Right atrium auricular region (tissue), 2 donors: ENCODE measurements around the gene LRRC25. TPM values are rescaled to one million over a fixed set of nuclear protein-coding genes. Genes with fewer than 3 reads are reported as not detected.

Experiments
- DNase-seq: peaks from one replicate; pipeline ENCODE4 v3.0.0-alpha.2; 2019; ENCODE audit warnings: low spot score
- H3K27ac ChIP-seq, 2 donors: fragments of 200-600 bp; sonication (generic); 1 replicate in 1 of 2; 2 replicates in 1 of 2; pipeline ENCODE4 v1.5.1; 2016 to 2019
- H3K27me3 ChIP-seq, 2 donors: fragments of 200-600 bp; sonication (generic); one replicate each; pipeline versions ENCODE4 v1.5.1 to v1.6.0; 2017 to 2019
- H3K36me3 ChIP-seq: fragments of 200-600 bp; sonication (generic); one replicate; pipeline ENCODE4 v1.5.1; 2016
- H3K4me1 ChIP-seq, 2 donors: fragments of 200-600 bp; sonication (generic); one replicate each; pipeline versions ENCODE4 v1.5.1 to v1.6.0; 2017 to 2019
- H3K4me3 ChIP-seq, 2 donors: fragments of 200-600 bp; sonication (generic); 1 replicate in 1 of 2; 2 replicates in 1 of 2; pipeline ENCODE4 v1.5.1; 2017 to 2019; ENCODE audit warnings: mild to moderate bottlenecking in 1 of 2, moderate library complexity in 1 of 2
- H3K9me3 ChIP-seq, 2 donors: fragments of 200-600 bp; sonication (generic); one replicate each; pipeline ENCODE4 v1.5.1; 2019
- total RNA-seq, 2 donors: library from RNA; depleted of rRNA; stranded (reverse); fragments of >200 nt; gene quantifications; one replicate each; pipeline ENCODE4 v1.1.0, GENCODE V29; 2016
- TF ChIP-seq, protein P1 (sequence below), 2 donors: fragments of 200-600 bp; sonication (generic); IDR thresholded peaks; one replicate each; pipeline ENCODE4 v1.5.1; 2019; ENCODE audit warnings: antibody characterized with exemption in 2 of 2

LRRC25 gene
- total RNA-seq, 2 donors from 2014 or later: 2.6 to 6.8 TPM

DNA sequence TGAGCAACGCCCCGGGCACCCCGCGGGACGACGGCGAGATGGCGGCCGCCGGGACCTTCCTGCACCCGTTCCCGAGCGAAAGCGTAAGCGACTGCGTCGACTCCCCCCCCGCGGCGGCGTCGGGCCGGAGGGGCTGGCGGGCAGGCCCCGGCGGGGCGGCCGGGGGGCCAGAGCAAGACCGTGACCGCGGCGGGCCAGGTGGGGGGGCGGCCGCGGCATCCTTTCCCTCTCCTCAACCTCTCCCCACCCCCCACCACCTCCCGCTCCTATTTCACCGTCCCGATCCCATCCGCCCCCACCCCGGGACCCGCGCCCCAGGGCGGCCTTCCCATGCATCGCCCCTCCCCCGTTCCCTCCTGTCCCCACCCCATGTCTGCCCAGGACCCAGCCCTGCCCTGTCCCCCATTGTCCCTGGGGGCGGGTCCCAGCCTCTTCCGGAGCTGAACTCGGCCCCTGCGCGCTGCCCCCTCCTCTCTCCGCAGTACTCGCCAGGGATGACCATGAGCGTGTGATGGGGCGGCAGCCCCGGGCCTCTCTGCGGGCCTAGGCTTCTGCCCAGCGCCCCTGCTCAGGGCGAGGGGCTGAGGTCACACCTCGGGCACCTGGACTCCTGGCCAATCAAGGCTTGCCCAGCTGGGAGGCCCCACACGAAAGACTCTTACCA is 36.4 kb upstream of the LRRC25 start:
- peak overlapping the region; percentile 60 to 72 for H3K27ac ChIP-seq
- no peak for DNase-seq
- TF ChIP-seq, protein P1, sequence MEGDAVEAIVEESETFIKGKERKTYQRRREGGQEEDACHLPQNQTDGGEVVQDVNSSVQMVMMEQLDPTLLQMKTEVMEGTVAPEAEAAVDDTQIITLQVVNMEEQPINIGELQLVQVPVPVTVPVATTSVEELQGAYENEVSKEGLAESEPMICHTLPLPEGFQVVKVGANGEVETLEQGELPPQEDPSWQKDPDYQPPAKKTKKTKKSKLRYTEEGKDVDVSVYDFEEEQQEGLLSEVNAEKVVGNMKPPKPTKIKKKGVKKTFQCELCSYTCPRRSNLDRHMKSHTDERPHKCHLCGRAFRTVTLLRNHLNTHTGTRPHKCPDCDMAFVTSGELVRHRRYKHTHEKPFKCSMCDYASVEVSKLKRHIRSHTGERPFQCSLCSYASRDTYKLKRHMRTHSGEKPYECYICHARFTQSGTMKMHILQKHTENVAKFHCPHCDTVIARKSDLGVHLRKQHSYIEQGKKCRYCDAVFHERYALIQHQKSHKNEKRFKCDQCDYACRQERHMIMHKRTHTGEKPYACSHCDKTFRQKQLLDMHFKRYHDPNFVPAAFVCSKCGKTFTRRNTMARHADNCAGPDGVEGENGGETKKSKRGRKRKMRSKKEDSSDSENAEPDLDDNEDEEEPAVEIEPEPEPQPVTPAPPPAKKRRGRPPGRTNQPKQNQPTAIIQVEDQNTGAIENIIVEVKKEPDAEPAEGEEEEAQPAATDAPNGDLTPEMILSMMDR (IDR thresholded peaks at IDR 0.05): no peak
- no peaks in the 10 kb centered on the region for H3K36me3 ChIP-seq
- H3K9me3 ChIP-seq: no peaks in the 10 kb centered on the region
- peak overlapping the region; percentile 36 to 59 for H3K4me3 ChIP-seq
- H3K4me1 ChIP-seq: peaks cover 0 to 60% of the 10 kb centered on the region in 2 donors
- no peaks in the 10 kb centered on the region for H3K27me3 ChIP-seq

DNA sequence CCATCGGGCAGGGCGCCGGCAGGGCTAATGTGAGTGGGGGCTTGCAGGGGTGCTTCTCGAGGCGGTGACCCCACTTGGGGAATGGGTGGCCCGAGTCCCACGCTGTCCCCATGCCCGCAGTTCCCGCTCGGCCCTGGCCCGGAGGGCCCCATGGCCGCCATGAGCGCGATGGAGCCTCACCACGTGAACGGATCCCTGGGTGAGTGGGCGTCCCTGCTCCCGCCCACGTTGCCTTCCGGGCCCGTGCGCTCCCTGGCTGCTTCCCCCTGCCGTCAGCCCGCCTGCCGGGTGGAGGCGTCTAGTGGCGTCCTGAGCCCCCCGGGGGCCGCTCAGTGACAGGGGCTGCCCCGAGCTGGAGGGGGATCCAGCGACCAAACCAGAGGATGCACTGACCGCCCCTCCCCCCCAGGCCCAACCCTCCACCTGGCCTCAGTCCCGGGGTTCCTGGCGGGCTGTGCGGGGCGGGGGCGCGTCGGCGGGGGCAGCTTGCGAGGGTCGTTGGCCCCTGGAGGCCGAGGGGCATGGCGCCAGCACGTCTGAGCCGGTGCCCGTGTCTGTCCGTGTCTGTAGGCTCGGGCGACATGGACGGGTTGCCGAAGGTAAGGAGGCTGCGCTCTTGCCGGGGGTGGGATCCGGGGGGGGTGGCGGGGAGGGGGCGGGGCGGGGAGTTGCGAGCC is 35.7 kb upstream of the LRRC25 start:
- peaks cover 0 to 60% of the 10 kb centered on the region in 2 donors for H3K4me1 ChIP-seq
- no peak for DNase-seq
- no peaks in the 10 kb centered on the region for H3K9me3 ChIP-seq
- H3K27me3 ChIP-seq: no peaks in the 10 kb centered on the region
- TF ChIP-seq, protein P1 (IDR thresholded peaks at IDR 0.05): no peak
- H3K27ac ChIP-seq: peak overlapping the region; percentile 60 to 72
- no peaks in the 10 kb centered on the region for H3K36me3 ChIP-seq
- H3K4me3 ChIP-seq: peak overlapping the region; percentile 36 to 59

DNA sequence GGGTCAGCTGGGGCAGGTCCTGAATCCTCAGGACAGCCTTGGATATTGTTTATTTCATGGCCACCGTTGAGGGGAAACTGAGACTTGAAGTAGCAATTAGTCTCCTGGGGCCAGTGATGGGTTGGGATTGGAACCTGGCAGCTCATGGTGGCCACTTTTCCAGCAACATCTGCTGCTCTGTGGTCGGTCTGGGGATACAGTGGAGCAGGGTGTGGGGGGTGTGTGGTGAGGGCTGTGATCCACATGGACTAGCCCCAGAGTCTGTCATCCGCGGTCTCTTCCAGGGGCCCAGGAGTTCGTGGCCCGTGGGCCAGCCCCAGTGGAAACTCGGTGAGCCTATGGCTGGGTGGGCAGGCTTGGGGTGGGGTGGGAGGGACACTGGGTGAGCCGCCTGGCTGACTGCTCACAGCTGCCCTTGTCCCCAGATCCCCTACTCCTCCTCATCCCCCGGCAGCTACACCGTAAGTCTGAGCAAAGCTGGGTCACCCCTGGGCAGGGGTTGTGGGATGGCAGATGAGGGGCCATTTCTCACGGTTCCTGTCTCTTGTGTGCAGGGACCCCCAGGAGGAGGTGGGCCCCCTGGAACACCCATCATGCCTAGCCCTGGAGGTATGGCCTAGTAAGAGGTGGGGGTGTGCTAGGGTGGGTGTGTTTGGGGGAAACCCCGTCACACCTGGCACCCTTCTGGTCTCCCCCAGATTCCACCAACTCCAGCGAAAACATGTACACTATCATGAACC is 35.0 kb upstream of the LRRC25 start:
- Histone ChIP-seq H3K27ac (peak overlapping the region; percentile 60 to 72), H3K4me3 (peak overlapping the region; percentile 36 to 59), H3K4me1 (peaks cover 0 to 54% of the 10 kb centered on the region in 2 donors), H3K36me3 (no peaks in the 10 kb centered on the region), H3K9me3 (no peaks in the 10 kb centered on the region), H3K27me3 (no peaks in the 10 kb centered on the region)
- DNase-seq: no peak
- TF ChIP-seq, protein P1 (IDR thresholded peaks at IDR 0.05): no peak

DNA sequence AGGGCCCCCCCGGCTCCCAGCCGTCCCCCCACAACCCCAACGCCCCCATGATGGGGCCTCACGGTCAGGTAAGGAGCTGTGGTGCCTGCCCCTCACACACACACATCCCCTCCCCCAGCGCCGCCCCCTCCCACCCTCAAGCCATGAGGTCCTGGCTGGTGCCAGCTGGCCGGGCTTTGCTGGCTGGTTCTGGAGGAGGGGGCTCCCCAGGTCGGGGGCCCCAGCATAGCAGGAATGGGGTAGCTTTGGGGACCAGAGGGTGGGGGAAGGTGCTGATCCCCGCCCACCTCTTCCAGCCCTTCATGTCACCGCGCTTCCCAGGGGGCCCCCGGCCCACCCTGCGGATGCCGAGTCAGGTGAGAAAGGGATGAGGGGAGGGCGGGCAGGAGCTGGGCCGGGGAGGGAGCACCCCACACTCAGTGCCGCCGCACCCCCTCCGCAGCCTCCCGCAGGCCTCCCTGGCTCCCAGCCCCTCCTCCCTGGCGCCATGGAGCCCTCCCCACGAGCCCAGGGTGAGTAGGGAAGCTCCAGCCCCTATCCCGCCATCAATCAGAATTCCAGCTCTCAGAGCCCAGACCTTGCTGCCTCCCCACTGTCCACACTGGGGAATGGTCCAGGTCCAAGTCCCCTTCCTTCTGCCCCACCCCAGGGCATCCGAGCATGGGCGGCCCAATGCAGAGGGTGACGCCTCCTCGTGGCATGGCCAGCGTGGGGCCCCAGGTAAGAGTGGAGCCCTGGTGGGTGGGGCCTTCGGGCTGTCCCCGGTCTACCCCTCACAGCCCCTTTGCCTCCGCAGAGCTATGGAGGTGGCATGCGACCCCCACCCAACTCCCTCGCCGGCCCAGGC is 34.2 kb upstream of the LRRC25 start:
- Histone ChIP-seq H3K4me1 (peaks cover 0 to 52% of the 10 kb centered on the region in 2 donors), H3K27ac (no peak overlapping the region), H3K9me3 (no peaks in the 10 kb centered on the region), H3K27me3 (no peaks in the 10 kb centered on the region), H3K36me3 (no peaks in the 10 kb centered on the region), H3K4me3 (no peak overlapping the region)
- TF ChIP-seq, protein P1 (IDR thresholded peaks at IDR 0.05): no peak
- no peak for DNase-seq

DNA sequence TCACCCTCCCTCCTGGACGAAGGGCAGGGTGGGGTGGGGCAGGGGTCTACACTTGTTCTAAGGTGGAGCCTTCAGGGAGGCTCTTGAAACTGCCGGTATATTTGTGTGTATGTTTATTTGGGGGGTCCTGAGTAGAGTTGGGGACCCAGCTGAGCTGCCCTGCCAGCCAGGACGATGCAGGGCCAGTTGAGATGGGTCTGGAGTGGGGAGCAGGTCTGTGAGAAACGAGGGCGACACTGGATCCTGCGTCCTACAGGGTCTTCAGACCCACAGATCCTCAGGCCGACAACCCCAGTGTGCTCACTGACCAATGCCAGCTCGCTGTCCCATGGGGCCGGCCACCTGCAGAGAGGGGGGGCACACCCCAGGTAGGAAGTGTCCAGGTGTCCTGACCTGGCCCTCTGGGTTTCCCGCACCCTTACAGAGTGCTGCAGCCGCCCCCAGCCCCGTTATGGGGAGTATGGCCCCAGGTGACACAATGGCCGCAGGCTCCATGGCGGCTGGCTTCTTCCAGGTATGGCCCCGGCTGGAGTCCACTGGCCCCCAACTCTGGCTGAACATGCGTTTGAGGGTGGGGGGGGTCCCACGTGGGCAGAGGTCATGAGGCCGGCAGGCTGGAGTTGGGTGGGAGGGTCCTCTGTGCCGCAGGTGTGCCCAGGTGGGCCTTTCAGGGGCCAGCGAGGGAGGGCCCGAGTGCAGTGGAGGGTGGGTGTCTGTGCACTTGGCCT is 33.2 kb upstream of the LRRC25 start:
- Histone ChIP-seq H3K36me3 (no peaks in the 10 kb centered on the region), H3K27ac (no peak overlapping the region), H3K9me3 (no peaks in the 10 kb centered on the region), H3K4me1 (peaks cover 0 to 60% of the 10 kb centered on the region in 2 donors), H3K27me3 (no peaks in the 10 kb centered on the region), H3K4me3 (no peak overlapping the region)
- no peak for DNase-seq
- TF ChIP-seq, protein P1 (IDR thresholded peaks at IDR 0.05): no peak
